Measurements from ENCODE around the gene POLR3GL.

The POLR3GL gene

GRCh38 chr1:145978854-145979745 is 14.6 kb downstream of the POLR3GL start:
- peak; percentile 83 for DNase-seq (ENCODE audit: low spot score)
- in situ Hi-C loops (cut with MboI; ENCODE audit: low sequenced_read_pairs, unreplicated experiment), result no loop called here
- no peak for TF ChIP-seq CTCF (IDR thresholded peaks at IDR 0.05; ENCODE audit: borderline replicate concordance, control extremely low read depth, extremely low read depth, insufficient read depth, missing control alignments)

GRCh38 chr1:145979746-145980456 is 15.4 kb downstream of the POLR3GL start:
- no peak for TF ChIP-seq CTCF (IDR thresholded peaks at IDR 0.05; ENCODE audit: borderline replicate concordance, control extremely low read depth, extremely low read depth, insufficient read depth, missing control alignments)
- no peak for DNase-seq (ENCODE audit: low spot score)
- in situ Hi-C loops (cut with MboI; ENCODE audit: low sequenced_read_pairs, unreplicated experiment), result no loop called here

GRCh38 chr1:145980457-145980994 is 16.0 kb downstream of the POLR3GL start:
- no peak for DNase-seq (ENCODE audit: low spot score)
- in situ Hi-C loops (cut with MboI; ENCODE audit: low sequenced_read_pairs, unreplicated experiment), result no loop called here
- no peak for TF ChIP-seq CTCF (IDR thresholded peaks at IDR 0.05; ENCODE audit: borderline replicate concordance, control extremely low read depth, extremely low read depth, insufficient read depth, missing control alignments)

- TF ChIP-seq CTCF (IDR thresholded peaks at IDR 0.05; ENCODE audit: borderline replicate concordance, control extremely low read depth, extremely low read depth, insufficient read depth, missing control alignments), result no peak
- no peak for DNase-seq (ENCODE audit: low spot score)
- in situ Hi-C loops (cut with MboI; ENCODE audit: low sequenced_read_pairs, unreplicated experiment), result no loop called here
Observed at GRCh38 chr1:145982010-145982723, 17.7 kb downstream of the POLR3GL start.

- TF ChIP-seq CTCF (IDR thresholded peaks at IDR 0.05; ENCODE audit: borderline replicate concordance, control extremely low read depth, extremely low read depth, insufficient read depth, missing control alignments), result no peak
- DNase-seq (ENCODE audit: low spot score), result no peak
- in situ Hi-C loops (cut with MboI; ENCODE audit: low sequenced_read_pairs, unreplicated experiment), result no loop called here
Observed at GRCh38 chr1:145983206-145983675, 18.8 kb downstream of the POLR3GL start.

All from GM13976 (cell line).